K562 (cell line): Measurements from ENCODE around the gene ERCC6. TPM values are rescaled to one million over a fixed set of nuclear protein-coding genes. Genes with fewer than 3 reads are reported as not detected.

ENCODE experiments used
- BRD9 ChIP-seq: fragments of 450-650 bp; IDR thresholded peaks from 2 replicates; pipeline ENCODE4 v1.6.1; 2018; ENCODE audit warnings: low read depth; ENCODE audit not compliant: partially characterized antibody
- E2F6 ChIP-seq, 2 experiments: IDR thresholded peaks; 2 replicates each; pipeline ENCODE4 v1.6.1; 2011; ENCODE audit warnings: borderline replicate concordance in 1 of 2, control low read depth in 1 of 2, low read depth in 1 of 2, low read length in 1 of 2, mild to moderate bottlenecking in 1 of 2, mixed read lengths in 1 of 2, moderate library complexity in 1 of 2; ENCODE audit not compliant: insufficient read depth in 1 of 2, insufficient read length in 1 of 2, poor library complexity in 1 of 2, severe bottlenecking in 1 of 2; ENCODE audit errors: extremely low read depth in 1 of 2
- GABPB1 ChIP-seq: sonication (generic); formaldehyde crosslinking; IDR thresholded peaks from 2 replicates; pipeline ENCODE4 v1.8.0; 2022; ENCODE audit warnings: mild to moderate bottlenecking, missing genetic modification reagents
- HCFC1 ChIP-seq: IDR thresholded peaks from 2 replicates; pipeline ENCODE4 v1.6.1; 2012; ENCODE audit warnings: low read depth, low read length, improper control_type of control experiment
- HIVEP1 ChIP-seq: fragments of 250-450 bp; sonication (Bioruptor Pico); IDR thresholded peaks from 2 replicates; pipeline ENCODE4 v1.4.0; 2020; ENCODE audit warnings: mild to moderate bottlenecking
- HNRNPUL1 ChIP-seq: fragments of 200-400 bp; formaldehyde crosslinking; IDR thresholded peaks from 2 replicates; pipeline ENCODE4 v1.6.1; 2017; ENCODE audit warnings: low read length
- NFIC ChIP-seq: fragments of 450-650 bp; IDR thresholded peaks from 2 replicates; pipeline ENCODE4 v1.6.1; 2017; ENCODE audit warnings: mild to moderate bottlenecking, inconsistent platforms
- PML ChIP-seq: IDR thresholded peaks from 2 replicates; pipeline ENCODE4 v1.6.1; 2012; ENCODE audit warnings: low read length, inconsistent platforms
- POLR2AphosphoS2 ChIP-seq: IDR thresholded peaks from 2 replicates; pipeline ENCODE4 v1.6.1; 2012; ENCODE audit warnings: low read length, improper control_type of control experiment
- POLR2H ChIP-seq: IDR thresholded peaks from 2 replicates; pipeline ENCODE4 v1.6.1; 2016; ENCODE audit warnings: missing genetic modification characterization, low read depth, mild to moderate bottlenecking, control low read depth, missing compliant biosample characterization, moderate library complexity
- RB1 ChIP-seq: fragments of 450-650 bp; IDR thresholded peaks from 2 replicates; pipeline ENCODE4 v1.6.1; 2017; ENCODE audit warnings: low read depth, mild to moderate bottlenecking
- RNF2 ChIP-seq: sonication (generic); IDR thresholded peaks from 2 replicates; pipeline ENCODE4 v1.6.1; 2016
- SIRT6 ChIP-seq: IDR thresholded peaks from one replicate; pipeline ENCODE4 v1.6.1; 2012; ENCODE audit warnings: low read depth, mild to moderate bottlenecking, control low read depth, inconsistent platforms, low read length, moderate library complexity
- TFE3 ChIP-seq: fragments of 450-650 bp; formaldehyde crosslinking; IDR thresholded peaks from 2 replicates; pipeline ENCODE4 v1.4.0; 2020; ENCODE audit warnings: mild to moderate bottlenecking, mixed read lengths
- ZBTB17 ChIP-seq: fragments of 450-650 bp; formaldehyde crosslinking; IDR thresholded peaks from 2 replicates; pipeline ENCODE4 v1.4.0; 2020; ENCODE audit warnings: mild to moderate bottlenecking
- ZNF134 ChIP-seq: fragments of 250-450 bp; sonication (Bioruptor Pico); conservative IDR thresholded peaks from 2 replicates; pipeline ENCODE4 v1.4.0; 2020
- ZNF165 ChIP-seq: fragments of 250-450 bp; sonication (Bioruptor Pico); IDR thresholded peaks from 2 replicates; pipeline ENCODE4 v1.4.0; 2020; ENCODE audit warnings: borderline replicate concordance
- polyA plus RNA-seq, 8 experiments: library from polyadenylated mRNA; depleted of rRNA in 4 of 8; stranded (reverse) in 5 of 8; unstranded in 3 of 8; fragments of >200 nt; fragmentation: Nextera tagmentation in 2 of 8; fragmentation: Illumina TruSeq in 1 of 8; extraction: Ambion mirVana in 2 of 8; extraction: Trizol in 1 of 8; gene quantifications; 2 replicates each; pipeline versions ENCODE4 v1.2.1 to v1.2.3, GENCODE V29; 2011 to 2014; ENCODE audit warnings: inconsistent platforms in 1 of 8, missing spikeins in 1 of 8
- total RNA-seq, 7 experiments: library from RNA; depleted of rRNA in 6 of 7; stranded (reverse); fragments of >200 nt in 6 of 7; fragmentation: Illumina TruSeq in 2 of 7; extraction: Trizol in 2 of 7; gene quantifications; 2 replicates each; pipeline versions ENCODE4 v1.2.1 to v1.2.3, GENCODE V29; 2011 to 2021; ENCODE audit warnings: low replicate concordance in 1 of 7
- TF ChIP-seq, protein P1 (sequence below): fragments of 450-650 bp; IDR thresholded peaks from 2 replicates; pipeline ENCODE4 v1.6.1; 2014; ENCODE audit warnings: low read depth, mild to moderate bottlenecking, moderate library complexity, borderline replicate concordance
- TF ChIP-seq, protein P2 (sequence below): fragments of 450-650 bp; IDR thresholded peaks from 2 replicates; pipeline ENCODE4 v1.6.1; 2016; ENCODE audit warnings: borderline replicate concordance
- TF ChIP-seq, protein P3 (sequence below): conservative IDR thresholded peaks from 2 replicates; pipeline ENCODE4 v1.6.1; 2011; ENCODE audit warnings: low read depth, mild to moderate bottlenecking, low read length; ENCODE audit not compliant: control insufficient read depth

The ERCC6 gene
- total and polyA plus RNA-seq, 9 of the 15 experiments (the other 6 are each of a cell fraction or from before 2014, with no cell fraction given), result 7.8 to 17.7 (median 11.8) TPM

GRCh38 chr10:49538381-49539319, at the start of gene ERCC6 (continued):
- TF ChIP-seq GABPB1 (CRISPR knock-in tag) (peak; percentile 84), HIVEP1 (CRISPR knock-in tag) (no peak), POLR2H (peak; percentile 82), NFIC (peak; percentile 78), RNF2 (peak; percentile 33; the same call in 1 of the 2 replicates), ZBTB17 (CRISPR knock-in tag) (no peak; the same call in 1 of the 2 replicates), TFE3 (CRISPR knock-in tag) (peak; percentile 94), SIRT6 (no peak), HCFC1 (peak; percentile 35; the same call in 1 of the 2 replicates), RB1 (peak; percentile 85; the same call in 1 of the 2 replicates), ZNF165 (CRISPR knock-in tag) (0 out of 2 replicates have a peak, but pooled peaks have one; percentile 23), E2F6 (IDR thresholded peaks at IDR 0.05; ENCODE audit: borderline replicate concordance in 1 of 2, extremely low read depth in 1 of 2, insufficient read depth in 1 of 2, insufficient read length in 1 of 2, low read depth in 1 of 2, low read length in 1 of 2, poor library complexity in 1 of 2, severe bottlenecking in 1 of 2) (peak; percentile 92), ZNF134 (CRISPR knock-in tag) (no peak), PML (peak; percentile 52), POLR2AphosphoS2 (peak; percentile 65; the same call in 1 of the 2 replicates), BRD9 (peak; percentile 22), HNRNPUL1 (no peak)
- TF ChIP-seq, protein P1, sequence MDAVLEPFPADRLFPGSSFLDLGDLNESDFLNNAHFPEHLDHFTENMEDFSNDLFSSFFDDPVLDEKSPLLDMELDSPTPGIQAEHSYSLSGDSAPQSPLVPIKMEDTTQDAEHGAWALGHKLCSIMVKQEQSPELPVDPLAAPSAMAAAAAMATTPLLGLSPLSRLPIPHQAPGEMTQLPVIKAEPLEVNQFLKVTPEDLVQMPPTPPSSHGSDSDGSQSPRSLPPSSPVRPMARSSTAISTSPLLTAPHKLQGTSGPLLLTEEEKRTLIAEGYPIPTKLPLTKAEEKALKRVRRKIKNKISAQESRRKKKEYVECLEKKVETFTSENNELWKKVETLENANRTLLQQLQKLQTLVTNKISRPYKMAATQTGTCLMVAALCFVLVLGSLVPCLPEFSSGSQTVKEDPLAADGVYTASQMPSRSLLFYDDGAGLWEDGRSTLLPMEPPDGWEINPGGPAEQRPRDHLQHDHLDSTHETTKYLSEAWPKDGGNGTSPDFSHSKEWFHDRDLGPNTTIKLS, result 0 out of 2 replicates have a peak, but pooled peaks have one; percentile 4
- TF ChIP-seq, protein P2, sequence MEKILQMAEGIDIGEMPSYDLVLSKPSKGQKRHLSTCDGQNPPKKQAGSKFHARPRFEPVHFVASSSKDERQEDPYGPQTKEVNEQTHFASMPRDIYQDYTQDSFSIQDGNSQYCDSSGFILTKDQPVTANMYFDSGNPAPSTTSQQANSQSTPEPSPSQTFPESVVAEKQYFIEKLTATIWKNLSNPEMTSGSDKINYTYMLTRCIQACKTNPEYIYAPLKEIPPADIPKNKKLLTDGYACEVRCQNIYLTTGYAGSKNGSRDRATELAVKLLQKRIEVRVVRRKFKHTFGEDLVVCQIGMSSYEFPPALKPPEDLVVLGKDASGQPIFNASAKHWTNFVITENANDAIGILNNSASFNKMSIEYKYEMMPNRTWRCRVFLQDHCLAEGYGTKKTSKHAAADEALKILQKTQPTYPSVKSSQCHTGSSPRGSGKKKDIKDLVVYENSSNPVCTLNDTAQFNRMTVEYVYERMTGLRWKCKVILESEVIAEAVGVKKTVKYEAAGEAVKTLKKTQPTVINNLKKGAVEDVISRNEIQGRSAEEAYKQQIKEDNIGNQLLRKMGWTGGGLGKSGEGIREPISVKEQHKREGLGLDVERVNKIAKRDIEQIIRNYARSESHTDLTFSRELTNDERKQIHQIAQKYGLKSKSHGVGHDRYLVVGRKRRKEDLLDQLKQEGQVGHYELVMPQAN, result peak; percentile 29; the same call in 1 of the 2 replicates
- TF ChIP-seq, protein P3, sequence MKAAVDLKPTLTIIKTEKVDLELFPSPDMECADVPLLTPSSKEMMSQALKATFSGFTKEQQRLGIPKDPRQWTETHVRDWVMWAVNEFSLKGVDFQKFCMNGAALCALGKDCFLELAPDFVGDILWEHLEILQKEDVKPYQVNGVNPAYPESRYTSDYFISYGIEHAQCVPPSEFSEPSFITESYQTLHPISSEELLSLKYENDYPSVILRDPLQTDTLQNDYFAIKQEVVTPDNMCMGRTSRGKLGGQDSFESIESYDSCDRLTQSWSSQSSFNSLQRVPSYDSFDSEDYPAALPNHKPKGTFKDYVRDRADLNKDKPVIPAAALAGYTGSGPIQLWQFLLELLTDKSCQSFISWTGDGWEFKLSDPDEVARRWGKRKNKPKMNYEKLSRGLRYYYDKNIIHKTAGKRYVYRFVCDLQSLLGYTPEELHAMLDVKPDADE, result no peak; the same call in none of the 2 replicates
